ENCODE measurements around the gene UQCRHL.

DNA sequence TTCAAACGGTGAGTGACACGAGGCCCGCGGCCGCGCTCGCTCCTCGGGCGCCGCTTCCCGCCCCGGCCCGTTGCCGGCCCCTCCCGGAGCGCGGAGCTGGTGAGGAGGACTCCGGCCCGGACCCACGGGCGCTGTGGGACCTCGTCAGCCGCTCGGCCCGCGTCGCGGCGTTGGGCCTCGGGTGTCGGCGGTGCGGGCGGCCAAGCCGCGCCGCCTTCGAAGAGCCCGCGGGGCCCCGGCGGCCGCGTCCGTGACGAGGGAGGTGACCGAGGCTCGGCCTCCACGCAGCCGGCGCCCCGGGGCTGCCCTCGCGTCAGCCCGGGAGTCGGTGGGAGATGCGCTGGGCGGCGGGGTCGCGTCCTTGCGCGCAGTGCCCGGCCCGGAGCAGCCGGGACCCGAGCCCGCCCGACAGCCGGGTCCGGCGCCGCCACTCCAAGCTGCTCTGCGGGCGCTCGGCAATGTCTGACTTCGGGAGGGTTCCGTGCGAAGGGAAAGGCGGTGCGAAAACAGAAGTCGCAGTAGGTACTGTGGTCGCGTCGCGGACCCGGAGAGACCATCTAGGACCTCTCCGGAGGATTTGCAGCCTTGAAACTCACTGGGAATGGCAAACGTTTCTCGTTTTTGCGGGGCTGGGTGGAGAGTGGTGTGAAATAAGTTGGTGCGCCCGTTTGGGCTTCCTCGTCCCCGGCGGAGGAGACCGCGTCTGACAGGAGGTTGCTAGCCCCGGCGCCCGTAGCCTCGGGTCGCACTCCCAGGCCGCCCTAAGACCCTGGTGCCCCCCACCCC, 40.9 kb upstream of the UQCRHL start:
- TF ChIP-seq TEAD4 (IDR thresholded peaks at IDR 0.05) (no peak), CREB1 (IDR thresholded peaks at IDR 0.05; ENCODE audit: low read depth) (no peak), TAF1 (IDR thresholded peaks at IDR 0.05; ENCODE audit: low read depth) (no peak), EP300 (IDR thresholded peaks at IDR 0.05; ENCODE audit: borderline replicate concordance) (no peak)
- TF ChIP-seq, protein P1, sequence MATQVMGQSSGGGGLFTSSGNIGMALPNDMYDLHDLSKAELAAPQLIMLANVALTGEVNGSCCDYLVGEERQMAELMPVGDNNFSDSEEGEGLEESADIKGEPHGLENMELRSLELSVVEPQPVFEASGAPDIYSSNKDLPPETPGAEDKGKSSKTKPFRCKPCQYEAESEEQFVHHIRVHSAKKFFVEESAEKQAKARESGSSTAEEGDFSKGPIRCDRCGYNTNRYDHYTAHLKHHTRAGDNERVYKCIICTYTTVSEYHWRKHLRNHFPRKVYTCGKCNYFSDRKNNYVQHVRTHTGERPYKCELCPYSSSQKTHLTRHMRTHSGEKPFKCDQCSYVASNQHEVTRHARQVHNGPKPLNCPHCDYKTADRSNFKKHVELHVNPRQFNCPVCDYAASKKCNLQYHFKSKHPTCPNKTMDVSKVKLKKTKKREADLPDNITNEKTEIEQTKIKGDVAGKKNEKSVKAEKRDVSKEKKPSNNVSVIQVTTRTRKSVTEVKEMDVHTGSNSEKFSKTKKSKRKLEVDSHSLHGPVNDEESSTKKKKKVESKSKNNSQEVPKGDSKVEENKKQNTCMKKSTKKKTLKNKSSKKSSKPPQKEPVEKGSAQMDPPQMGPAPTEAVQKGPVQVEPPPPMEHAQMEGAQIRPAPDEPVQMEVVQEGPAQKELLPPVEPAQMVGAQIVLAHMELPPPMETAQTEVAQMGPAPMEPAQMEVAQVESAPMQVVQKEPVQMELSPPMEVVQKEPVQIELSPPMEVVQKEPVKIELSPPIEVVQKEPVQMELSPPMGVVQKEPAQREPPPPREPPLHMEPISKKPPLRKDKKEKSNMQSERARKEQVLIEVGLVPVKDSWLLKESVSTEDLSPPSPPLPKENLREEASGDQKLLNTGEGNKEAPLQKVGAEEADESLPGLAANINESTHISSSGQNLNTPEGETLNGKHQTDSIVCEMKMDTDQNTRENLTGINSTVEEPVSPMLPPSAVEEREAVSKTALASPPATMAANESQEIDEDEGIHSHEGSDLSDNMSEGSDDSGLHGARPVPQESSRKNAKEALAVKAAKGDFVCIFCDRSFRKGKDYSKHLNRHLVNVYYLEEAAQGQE (IDR thresholded peaks at IDR 0.05; ENCODE audit: low read depth) = no peak
- TF ChIP-seq, protein P2, sequence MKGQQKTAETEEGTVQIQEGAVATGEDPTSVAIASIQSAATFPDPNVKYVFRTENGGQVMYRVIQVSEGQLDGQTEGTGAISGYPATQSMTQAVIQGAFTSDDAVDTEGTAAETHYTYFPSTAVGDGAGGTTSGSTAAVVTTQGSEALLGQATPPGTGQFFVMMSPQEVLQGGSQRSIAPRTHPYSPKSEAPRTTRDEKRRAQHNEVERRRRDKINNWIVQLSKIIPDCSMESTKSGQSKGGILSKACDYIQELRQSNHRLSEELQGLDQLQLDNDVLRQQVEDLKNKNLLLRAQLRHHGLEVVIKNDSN (IDR thresholded peaks at IDR 0.05) = no peak
